SK-N-SH (cell line): ENCODE results near the gene RRM2.

Experiments used
- CTCF ChIP-seq: fragments of 200-600 bp; sonication (generic); IDR thresholded peaks from 2 replicates; pipeline ENCODE4 v1.6.1; 2017; ENCODE audit warnings: antibody characterized with exemption, mild to moderate bottlenecking, moderate library complexity
- EZH2phosphoT487 ChIP-seq: fragments of 200-600 bp; sonication (generic); IDR thresholded peaks from 2 replicates; pipeline ENCODE4 v1.6.1; 2017; ENCODE audit warnings: low read depth, mixed run types, mild to moderate bottlenecking, antibody characterized with exemption, moderate library complexity, borderline replicate concordance
- RCOR1 ChIP-seq: fragments of 150-350 bp; IDR thresholded peaks from 2 replicates; pipeline ENCODE4 v1.6.1; 2017; ENCODE audit warnings: antibody characterized with exemption, low read length
- SIN3A ChIP-seq: IDR thresholded peaks from 2 replicates; pipeline ENCODE4 v1.6.1; 2012; ENCODE audit warnings: low read depth, mild to moderate bottlenecking, low read length, moderate library complexity, borderline replicate concordance
- TF ChIP-seq, protein P1 (sequence below): IDR thresholded peaks from 2 replicates; pipeline ENCODE4 v1.6.1; 2012; ENCODE audit warnings: mild to moderate bottlenecking, low read depth, low read length, moderate library complexity

- no peak for TF ChIP-seq CTCF
- TF ChIP-seq EZH2phosphoT487: no peak
- TF ChIP-seq, protein P1, sequence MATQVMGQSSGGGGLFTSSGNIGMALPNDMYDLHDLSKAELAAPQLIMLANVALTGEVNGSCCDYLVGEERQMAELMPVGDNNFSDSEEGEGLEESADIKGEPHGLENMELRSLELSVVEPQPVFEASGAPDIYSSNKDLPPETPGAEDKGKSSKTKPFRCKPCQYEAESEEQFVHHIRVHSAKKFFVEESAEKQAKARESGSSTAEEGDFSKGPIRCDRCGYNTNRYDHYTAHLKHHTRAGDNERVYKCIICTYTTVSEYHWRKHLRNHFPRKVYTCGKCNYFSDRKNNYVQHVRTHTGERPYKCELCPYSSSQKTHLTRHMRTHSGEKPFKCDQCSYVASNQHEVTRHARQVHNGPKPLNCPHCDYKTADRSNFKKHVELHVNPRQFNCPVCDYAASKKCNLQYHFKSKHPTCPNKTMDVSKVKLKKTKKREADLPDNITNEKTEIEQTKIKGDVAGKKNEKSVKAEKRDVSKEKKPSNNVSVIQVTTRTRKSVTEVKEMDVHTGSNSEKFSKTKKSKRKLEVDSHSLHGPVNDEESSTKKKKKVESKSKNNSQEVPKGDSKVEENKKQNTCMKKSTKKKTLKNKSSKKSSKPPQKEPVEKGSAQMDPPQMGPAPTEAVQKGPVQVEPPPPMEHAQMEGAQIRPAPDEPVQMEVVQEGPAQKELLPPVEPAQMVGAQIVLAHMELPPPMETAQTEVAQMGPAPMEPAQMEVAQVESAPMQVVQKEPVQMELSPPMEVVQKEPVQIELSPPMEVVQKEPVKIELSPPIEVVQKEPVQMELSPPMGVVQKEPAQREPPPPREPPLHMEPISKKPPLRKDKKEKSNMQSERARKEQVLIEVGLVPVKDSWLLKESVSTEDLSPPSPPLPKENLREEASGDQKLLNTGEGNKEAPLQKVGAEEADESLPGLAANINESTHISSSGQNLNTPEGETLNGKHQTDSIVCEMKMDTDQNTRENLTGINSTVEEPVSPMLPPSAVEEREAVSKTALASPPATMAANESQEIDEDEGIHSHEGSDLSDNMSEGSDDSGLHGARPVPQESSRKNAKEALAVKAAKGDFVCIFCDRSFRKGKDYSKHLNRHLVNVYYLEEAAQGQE: no peak
- no peak for TF ChIP-seq SIN3A
- TF ChIP-seq RCOR1: no peak
Measured at GRCh38 chr2:10159086-10159485, 36.5 kb downstream of the RRM2 start.
